NCI-H510A (cell line): ENCODE results near the gene HLA-A.

Source experiments
- DNase-seq: peaks from one replicate; lab custom pipeline; 2025; lab: John Stamatoyannopoulos, UW

The HLA-A gene

GRCh38 chr6:29935273-29935955 lies 6.9 kb upstream of the HLA-A start:
- DNase-seq, result no peak

- no peak for DNase-seq
These were observed 3.4 kb upstream of the HLA-A start for GRCh38 chr6:29938746-29939508.

GRCh38 chr6:29941016-29941415 lies 1.3 kb upstream of the HLA-A start:
- no peak for DNase-seq

GRCh38 chr6:29941471-29941870 lies 861 bp upstream of the HLA-A start:
- DNase-seq, result no peak

GRCh38 chr6:29941916-29942274 lies 437 bp upstream of the HLA-A start:
- no peak for DNase-seq

- no peak for DNase-seq
These were observed 978 bp downstream of the HLA-A start for GRCh38 chr6:29943053-29943966.

- DNase-seq, result no peak
These were observed 3.0 kb downstream of the HLA-A start for GRCh38 chr6:29945281-29945820.

- DNase-seq, result no peak
These were observed 4.1 kb downstream of the HLA-A start for GRCh38 chr6:29946223-29947076.

- DNase-seq, result no peak
These were observed 5.0 kb downstream of the HLA-A start for GRCh38 chr6:29947077-29947980.

GRCh38 chr6:29948277-29948676 lies 5.9 kb downstream of the HLA-A start:
- no peak for DNase-seq

GRCh38 chr6:29949934-29950333 lies 7.6 kb downstream of the HLA-A start:
- no peak for DNase-seq

- DNase-seq, result no peak
These were observed 9.6 kb downstream of the HLA-A start for GRCh38 chr6:29951882-29952281.

GRCh38 chr6:29953001-29953441 lies 10.7 kb downstream of the HLA-A start:
- DNase-seq, result no peak

GRCh38 chr6:29953686-29954085 lies 11.4 kb downstream of the HLA-A start:
- no peak for DNase-seq

- no peak for DNase-seq
These were observed 11.9 kb downstream of the HLA-A start for GRCh38 chr6:29954272-29954671.

GRCh38 chr6:29955783-29956182 lies 13.5 kb downstream of the HLA-A start:
- no peak for DNase-seq

GRCh38 chr6:29956518-29956917 lies 14.2 kb downstream of the HLA-A start:
- DNase-seq, result no peak

- no peak for DNase-seq
These were observed 15.7 kb downstream of the HLA-A start for GRCh38 chr6:29958046-29958445.

- DNase-seq, result no peak
These were observed 16.6 kb downstream of the HLA-A start for GRCh38 chr6:29958921-29959320.

- DNase-seq, result no peak
These were observed 17.1 kb downstream of the HLA-A start for GRCh38 chr6:29959467-29959866.
